Measurements from ENCODE around the gene NT5M.

NT5M gene

DNA sequence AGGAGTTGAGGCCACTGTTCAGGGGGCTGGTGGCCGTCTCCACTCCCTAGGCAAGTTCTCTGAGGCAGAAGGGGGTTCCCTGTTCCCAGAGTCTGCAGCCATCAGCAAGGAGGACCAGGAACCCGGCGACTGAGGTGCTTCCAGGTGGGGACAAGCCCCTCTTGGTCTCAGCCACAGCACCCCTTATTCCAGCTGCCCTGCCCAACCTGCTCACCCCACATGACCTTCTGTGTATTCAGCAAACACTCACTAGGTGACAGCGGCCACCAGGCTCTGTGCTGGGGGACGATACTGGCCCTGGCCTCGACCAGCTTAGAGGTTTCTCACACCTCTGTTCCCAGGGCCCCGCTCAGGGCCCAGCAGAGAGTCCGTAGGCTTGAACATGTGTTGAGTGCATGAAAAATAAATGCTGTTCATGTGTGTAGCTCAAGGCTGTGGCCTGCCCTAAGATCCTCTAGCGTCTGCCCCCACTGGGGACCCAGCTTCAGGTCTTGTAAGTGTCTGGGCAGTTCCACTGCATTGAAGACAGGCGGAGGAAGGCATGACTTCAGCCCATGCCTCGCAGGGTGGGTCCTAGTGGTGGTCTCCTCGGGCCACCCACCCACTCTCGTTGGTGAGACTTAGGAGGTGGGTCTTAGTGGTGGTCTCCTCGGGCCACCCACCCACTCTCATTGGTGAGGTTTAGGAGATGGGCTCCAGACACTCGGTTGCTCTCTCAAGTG is 44.2 kb downstream of the NT5M start:
- no peak for ATAC-seq
- TF ChIP-seq ZNF8 (CRISPR knock-in tag; IDR thresholded peaks at IDR 0.05) (no peak), BACH2 (CRISPR knock-in tag; IDR thresholded peaks at IDR 0.05; ENCODE audit: borderline replicate concordance) (no peak), ZNF70 (CRISPR knock-in tag; IDR thresholded peaks at IDR 0.05) (no peak), CSDC2 (CRISPR knock-in tag; IDR thresholded peaks at IDR 0.05) (no peak), PPARA (CRISPR knock-in tag; IDR thresholded peaks at IDR 0.05; ENCODE audit: borderline replicate concordance) (no peak), ISL1 (CRISPR knock-in tag; IDR thresholded peaks at IDR 0.05) (no peak), OSR1 (CRISPR knock-in tag; IDR thresholded peaks at IDR 0.05) (no peak), ZFP3 (CRISPR knock-in tag; IDR thresholded peaks at IDR 0.05) (no peak), ZFP30 (CRISPR knock-in tag; IDR thresholded peaks at IDR 0.05) (no peak), SNAI2 (CRISPR knock-in tag; IDR thresholded peaks at IDR 0.05) (no peak), RARB (CRISPR knock-in tag; IDR thresholded peaks at IDR 0.05) (no peak), ESRRG (CRISPR knock-in tag; IDR thresholded peaks at IDR 0.05) (no peak), TCF4 (CRISPR knock-in tag; IDR thresholded peaks at IDR 0.05; ENCODE audit: borderline replicate concordance) (no peak), CSRNP3 (CRISPR knock-in tag; IDR thresholded peaks at IDR 0.05) (no peak), POU6F1 (CRISPR knock-in tag; IDR thresholded peaks at IDR 0.05; ENCODE audit: borderline replicate concordance, low read depth) (no peak), ZNF565 (CRISPR knock-in tag; conservative IDR thresholded peaks at IDR 0.05; ENCODE audit: low read depth) (no peak), ARNTL (CRISPR knock-in tag; IDR thresholded peaks at IDR 0.05; ENCODE audit: borderline replicate concordance, low read depth) (no peak)
- TF ChIP-seq, protein P1, sequence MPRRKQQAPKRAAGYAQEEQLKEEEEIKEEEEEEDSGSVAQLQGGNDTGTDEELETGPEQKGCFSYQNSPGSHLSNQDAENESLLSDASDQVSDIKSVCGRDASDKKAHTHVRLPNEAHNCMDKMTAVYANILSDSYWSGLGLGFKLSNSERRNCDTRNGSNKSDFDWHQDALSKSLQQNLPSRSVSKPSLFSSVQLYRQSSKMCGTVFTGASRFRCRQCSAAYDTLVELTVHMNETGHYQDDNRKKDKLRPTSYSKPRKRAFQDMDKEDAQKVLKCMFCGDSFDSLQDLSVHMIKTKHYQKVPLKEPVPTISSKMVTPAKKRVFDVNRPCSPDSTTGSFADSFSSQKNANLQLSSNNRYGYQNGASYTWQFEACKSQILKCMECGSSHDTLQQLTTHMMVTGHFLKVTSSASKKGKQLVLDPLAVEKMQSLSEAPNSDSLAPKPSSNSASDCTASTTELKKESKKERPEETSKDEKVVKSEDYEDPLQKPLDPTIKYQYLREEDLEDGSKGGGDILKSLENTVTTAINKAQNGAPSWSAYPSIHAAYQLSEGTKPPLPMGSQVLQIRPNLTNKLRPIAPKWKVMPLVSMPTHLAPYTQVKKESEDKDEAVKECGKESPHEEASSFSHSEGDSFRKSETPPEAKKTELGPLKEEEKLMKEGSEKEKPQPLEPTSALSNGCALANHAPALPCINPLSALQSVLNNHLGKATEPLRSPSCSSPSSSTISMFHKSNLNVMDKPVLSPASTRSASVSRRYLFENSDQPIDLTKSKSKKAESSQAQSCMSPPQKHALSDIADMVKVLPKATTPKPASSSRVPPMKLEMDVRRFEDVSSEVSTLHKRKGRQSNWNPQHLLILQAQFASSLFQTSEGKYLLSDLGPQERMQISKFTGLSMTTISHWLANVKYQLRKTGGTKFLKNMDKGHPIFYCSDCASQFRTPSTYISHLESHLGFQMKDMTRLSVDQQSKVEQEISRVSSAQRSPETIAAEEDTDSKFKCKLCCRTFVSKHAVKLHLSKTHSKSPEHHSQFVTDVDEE (CRISPR knock-in tag; IDR thresholded peaks at IDR 0.05), result no peak

DNA sequence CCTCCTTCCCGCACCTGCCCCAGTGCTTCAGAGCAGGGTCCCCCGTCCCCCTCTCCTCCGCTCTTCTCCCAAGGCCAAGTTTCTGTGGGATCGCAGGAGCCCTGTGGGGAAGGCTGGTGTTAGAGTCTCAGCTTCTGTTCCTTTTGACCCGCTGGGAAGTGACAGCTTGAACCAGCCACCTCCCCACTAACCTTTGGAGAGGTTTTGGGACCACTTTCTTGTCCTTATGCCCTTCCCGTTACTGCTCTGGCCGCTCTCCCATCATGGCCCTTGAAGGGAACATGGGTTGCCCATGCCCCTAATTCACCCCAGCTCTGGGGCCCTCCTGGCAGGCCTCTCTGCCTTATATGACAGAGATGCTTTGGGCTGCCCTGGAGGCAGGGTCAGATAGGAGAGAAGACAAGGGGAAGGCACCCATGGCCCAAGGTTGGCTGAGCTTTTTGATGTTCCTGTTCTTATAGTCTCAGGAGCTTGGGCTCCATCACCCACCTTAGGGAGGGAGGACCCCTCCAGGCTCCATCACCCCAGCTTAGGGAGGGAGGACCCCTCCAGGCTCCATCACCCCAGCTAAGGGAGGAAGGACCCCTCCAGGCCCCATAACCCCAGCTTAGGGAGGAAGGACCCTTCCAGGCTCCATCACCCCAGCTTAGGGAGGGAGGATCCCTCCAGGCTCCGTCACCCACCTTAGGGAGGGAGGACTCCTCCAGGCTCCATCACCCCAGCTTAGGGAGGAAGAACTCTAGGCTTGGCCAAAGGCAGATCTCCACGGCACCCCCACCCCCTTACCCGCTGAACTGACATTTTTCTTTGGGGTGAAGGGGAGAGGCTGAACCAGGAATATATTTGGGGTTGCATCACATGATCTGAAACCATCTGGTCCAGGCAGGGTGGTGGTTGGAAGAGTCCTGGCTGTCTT is 45.0 kb downstream of the NT5M start:
- ATAC-seq, result no peak

More for the DNA sequence above, 45.0 kb downstream of the NT5M start:
- TF ChIP-seq GLIS3 (CRISPR knock-in tag; IDR thresholded peaks at IDR 0.05), result no peak
- TF ChIP-seq PPARA (CRISPR knock-in tag; IDR thresholded peaks at IDR 0.05; ENCODE audit: borderline replicate concordance), result no peak
- no peak for TF ChIP-seq TOX (CRISPR knock-in tag; IDR thresholded peaks at IDR 0.05; ENCODE audit: borderline replicate concordance)
- TF ChIP-seq, protein P1 (CRISPR knock-in tag; IDR thresholded peaks at IDR 0.05), result no peak
- TF ChIP-seq TCF4 (CRISPR knock-in tag; IDR thresholded peaks at IDR 0.05; ENCODE audit: borderline replicate concordance), result no peak
- TF ChIP-seq ARNTL (CRISPR knock-in tag; IDR thresholded peaks at IDR 0.05; ENCODE audit: borderline replicate concordance, low read depth), result no peak
- TF ChIP-seq BACH2 (CRISPR knock-in tag; IDR thresholded peaks at IDR 0.05; ENCODE audit: borderline replicate concordance), result no peak
- no peak for TF ChIP-seq POU6F1 (CRISPR knock-in tag; IDR thresholded peaks at IDR 0.05; ENCODE audit: borderline replicate concordance, low read depth)

Data from SK-N-SH treated with all-trans-retinoic acid at 6 μM for 48 hours (cell line).